Mononuclear cell (primary cell): ENCODE measurements around the gene ITGA1. TPM values are rescaled to one million over a fixed set of nuclear protein-coding genes. Genes with fewer than 3 reads are reported as not detected.

Experiments
- H3K27me3 ChIP-seq: 2 replicates; pipeline ENCODE4 v1.6.0; 2011; ENCODE audit warnings: low read length, control low read depth; ENCODE audit not compliant: insufficient read depth
- H3K4me1 ChIP-seq: 2 replicates; pipeline ENCODE4 v1.5.1; 2011; ENCODE audit warnings: mild to moderate bottlenecking, low read length, control low read depth; ENCODE audit not compliant: insufficient read depth
- H3K4me3 ChIP-seq: 2 replicates; pipeline ENCODE4 v1.5.1; 2011; ENCODE audit warnings: mild to moderate bottlenecking, low read length, moderate library complexity
- H3K9me3 ChIP-seq: 2 replicates; pipeline ENCODE4 v1.5.1; 2011; ENCODE audit warnings: low read depth, mild to moderate bottlenecking, control low read depth, low read length
- total RNA-seq: library from RNA; depleted of rRNA; stranded (reverse); fragments of >200 nt; gene quantifications from one replicate; pipeline ENCODE4 v1.2.3, GENCODE V29; 2012

The ITGA1 gene
- total RNA-seq, 1 donor: 0.84 TPM

DNA sequence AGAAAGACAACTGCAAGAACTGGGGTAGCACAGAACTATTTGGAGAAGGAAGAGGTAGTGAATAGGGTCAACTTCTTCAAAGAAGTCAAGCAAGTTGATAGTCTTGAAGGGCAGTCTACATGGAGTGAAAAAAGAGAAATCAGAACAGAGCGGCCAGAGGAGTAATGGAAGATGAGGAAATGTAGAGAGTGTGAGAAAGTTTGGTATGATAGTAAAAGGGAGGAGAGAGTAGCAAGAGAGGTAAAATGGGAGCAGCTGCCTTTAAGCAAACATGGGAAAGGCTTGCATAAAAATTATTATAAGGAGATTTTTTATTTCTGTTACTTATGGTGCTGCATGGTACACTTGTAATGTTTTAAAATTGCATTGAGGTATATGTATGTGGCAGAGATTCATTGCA is 208.2 kb downstream of the ITGA1 start:
- Histone ChIP-seq H3K27me3 (peaks cover under 1% of the 10 kb centered on the region), H3K4me1 (no peaks in the 10 kb centered on the region), H3K4me3 (no peak overlapping the region), H3K9me3 (no peaks in the 10 kb centered on the region)

DNA sequence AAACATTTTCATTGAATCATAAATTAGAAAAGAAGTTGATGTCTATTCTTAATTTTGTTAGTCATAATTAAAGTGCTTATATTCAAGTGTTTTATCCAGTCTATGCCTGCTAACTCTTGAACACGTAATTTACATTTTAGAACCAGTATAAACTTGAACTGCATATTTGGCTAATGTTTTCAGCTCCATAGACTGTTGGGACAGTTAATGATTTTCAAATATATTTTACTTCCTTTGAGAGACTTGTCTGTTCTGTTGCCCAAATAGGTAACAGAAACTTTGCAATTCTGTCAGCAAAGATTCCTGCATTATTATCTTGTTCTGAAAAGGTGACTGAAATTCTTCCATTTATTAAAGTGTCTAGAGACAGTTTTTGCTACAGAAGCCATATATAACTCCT is 209.3 kb downstream of the ITGA1 start:
- no peak overlapping the region for H3K4me3 ChIP-seq
- H3K9me3 ChIP-seq: no peaks in the 10 kb centered on the region
- no peaks in the 10 kb centered on the region for H3K4me1 ChIP-seq
- H3K27me3 ChIP-seq: no peaks in the 10 kb centered on the region

DNA sequence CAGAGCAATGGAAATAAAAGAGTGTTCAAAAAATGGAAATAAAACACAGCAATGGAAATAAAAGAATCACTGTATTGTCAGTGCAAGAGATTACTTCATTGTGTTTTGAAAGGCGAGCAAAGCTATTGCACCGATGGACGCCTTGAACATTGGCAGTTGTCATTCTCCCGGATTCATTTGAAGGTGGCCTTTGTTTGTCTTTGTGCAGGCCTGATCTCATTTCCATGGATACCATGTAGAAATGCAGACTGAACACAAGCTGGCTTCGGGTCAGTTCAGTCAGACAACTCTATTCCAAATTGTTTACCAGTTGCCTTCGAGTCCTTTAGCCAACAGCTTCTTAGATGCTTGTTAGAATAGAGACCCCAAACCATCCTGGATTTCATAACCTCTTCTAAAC is 209.7 kb downstream of the ITGA1 start:
- H3K4me1 ChIP-seq: no peaks in the 10 kb centered on the region
- H3K9me3 ChIP-seq: no peaks in the 10 kb centered on the region
- no peak overlapping the region for H3K4me3 ChIP-seq
- no peaks in the 10 kb centered on the region for H3K27me3 ChIP-seq

DNA sequence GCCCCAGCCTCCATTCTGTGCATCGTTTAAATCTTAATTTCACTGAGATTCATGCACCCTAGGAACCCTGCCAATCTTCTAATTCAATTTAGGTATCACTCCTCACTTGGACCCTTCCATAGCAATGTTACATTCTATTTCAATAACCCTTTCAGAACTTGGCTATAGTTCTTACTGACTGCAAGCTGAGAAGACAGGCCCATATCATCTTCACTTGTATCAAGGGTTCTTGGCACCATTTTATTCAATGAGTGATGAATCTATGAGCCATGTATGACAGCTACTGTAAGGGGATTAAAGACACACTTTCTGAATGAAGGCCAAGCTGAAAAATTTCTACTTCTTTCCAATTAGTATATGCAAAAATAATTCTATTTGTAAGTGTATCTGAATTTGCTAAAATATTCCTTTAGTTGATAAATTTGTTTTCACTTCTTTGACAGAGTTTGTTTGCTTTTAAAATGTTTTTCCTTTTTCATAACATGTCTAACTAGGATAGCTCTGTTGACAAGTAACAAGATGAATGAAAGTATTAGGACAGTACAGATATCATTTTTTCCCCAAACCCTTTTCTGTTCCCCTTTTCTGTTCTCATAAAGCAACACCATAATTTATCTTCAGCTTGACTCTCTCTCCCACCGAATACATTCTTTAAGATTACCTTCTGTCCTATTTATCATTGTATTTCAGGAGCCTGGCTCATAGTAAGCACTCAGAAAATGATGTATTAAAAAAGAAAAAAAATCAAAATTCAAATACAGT is 211.0 kb downstream of the ITGA1 start:
- H3K4me1 ChIP-seq: no peaks in the 10 kb centered on the region
- no peaks in the 10 kb centered on the region for H3K27me3 ChIP-seq
- no peak overlapping the region for H3K4me3 ChIP-seq
- no peaks in the 10 kb centered on the region for H3K9me3 ChIP-seq

DNA sequence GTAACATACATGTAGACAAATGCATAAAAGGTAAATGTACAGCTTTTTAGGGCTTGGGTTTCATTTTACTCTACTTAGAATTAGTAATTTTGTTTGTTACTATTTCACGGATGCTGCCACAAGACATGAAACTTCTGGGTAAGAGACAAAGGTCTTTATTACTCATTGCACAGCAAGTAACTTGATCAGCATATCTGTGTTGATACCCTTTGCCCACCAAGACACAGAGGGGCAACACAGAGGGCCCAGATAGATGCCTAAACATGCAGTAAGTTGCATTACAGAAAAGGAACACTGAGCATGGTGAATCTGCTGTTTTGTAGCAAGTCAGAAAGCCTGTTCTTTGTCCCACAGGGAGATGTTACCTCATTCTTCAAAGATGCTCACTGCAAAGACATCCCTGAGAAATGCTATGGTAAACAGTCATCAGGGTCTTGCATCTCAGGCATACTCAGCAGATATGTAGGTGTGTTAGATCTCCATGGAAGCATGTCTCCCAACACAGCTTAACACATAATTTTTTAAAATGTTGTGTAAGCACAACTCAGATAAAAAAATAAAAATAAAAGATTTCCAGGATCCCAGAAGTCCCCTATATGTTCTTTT is 211.7 kb downstream of the ITGA1 start:
- no peak overlapping the region for H3K4me3 ChIP-seq
- no peaks in the 10 kb centered on the region for H3K27me3 ChIP-seq
- H3K4me1 ChIP-seq: no peaks in the 10 kb centered on the region
- H3K9me3 ChIP-seq: no peaks in the 10 kb centered on the region

DNA sequence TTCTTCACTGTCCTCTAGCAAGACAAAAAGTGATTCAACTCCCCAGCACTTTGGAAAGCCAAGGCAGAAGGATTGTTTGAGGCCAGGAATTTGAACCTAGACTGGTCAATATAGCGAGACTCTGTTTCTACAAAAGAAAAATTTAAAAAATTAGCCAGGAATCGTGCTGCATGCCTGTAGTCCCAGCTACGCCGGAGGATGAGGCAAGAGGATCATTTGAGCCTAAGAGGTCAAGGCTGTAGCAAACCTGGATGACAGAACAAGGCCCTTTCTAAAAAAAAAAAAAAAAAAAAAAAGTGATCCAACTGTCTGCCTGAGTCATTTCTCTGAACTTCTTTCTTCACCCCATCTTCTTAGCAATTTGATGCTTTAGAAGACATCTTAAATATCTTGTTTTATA is 213.8 kb downstream of the ITGA1 start:
- no peaks in the 10 kb centered on the region for H3K4me1 ChIP-seq
- H3K4me3 ChIP-seq: no peak overlapping the region

DNA sequence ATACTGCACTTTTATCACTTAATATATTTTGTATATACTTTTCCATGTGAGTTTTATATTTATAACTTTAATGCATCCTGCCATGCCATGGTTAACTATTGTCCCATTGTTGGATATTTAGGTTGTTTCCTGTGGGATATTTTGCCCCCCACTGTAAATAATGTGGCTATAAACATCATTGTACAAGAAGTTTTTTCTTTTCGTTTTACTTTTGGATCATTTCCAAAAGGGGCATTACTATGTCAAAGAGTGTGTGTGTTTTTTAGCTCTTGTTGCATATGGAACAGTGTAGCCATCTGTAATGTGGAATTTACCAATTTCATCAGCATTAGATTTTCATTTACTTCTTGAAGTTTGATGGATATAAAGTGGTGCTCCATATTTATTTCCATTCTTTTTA is 214.8 kb downstream of the ITGA1 start:
- no peaks in the 10 kb centered on the region for H3K9me3 ChIP-seq
- H3K27me3 ChIP-seq: no peaks in the 10 kb centered on the region
- H3K4me1 ChIP-seq: no peaks in the 10 kb centered on the region
- no peak overlapping the region for H3K4me3 ChIP-seq

More for the DNA sequence above, 213.8 kb downstream of the ITGA1 start:
- no peaks in the 10 kb centered on the region for H3K27me3 ChIP-seq
- no peaks in the 10 kb centered on the region for H3K9me3 ChIP-seq

DNA sequence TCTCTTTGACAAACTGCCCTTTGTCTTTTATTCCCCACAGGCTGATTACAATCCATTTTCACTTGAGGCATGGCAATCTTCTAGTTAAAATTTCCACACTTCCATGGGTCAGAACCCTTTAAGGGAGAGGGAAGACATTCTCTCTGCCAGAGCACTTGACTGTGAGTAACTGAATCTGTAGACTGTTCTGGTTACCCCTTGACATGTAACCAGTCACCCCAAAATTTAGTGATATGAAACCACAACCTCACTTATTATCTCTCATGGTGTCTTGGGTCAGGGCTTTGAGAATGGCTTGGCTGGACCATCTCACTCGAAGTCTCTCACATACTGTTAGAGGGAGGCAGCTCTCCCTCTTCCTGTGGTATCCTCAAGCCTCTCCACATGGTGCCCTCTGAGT is 215.4 kb downstream of the ITGA1 start:
- no peaks in the 10 kb centered on the region for H3K4me1 ChIP-seq
- H3K27me3 ChIP-seq: no peaks in the 10 kb centered on the region
- no peaks in the 10 kb centered on the region for H3K9me3 ChIP-seq
- H3K4me3 ChIP-seq: no peak overlapping the region

DNA sequence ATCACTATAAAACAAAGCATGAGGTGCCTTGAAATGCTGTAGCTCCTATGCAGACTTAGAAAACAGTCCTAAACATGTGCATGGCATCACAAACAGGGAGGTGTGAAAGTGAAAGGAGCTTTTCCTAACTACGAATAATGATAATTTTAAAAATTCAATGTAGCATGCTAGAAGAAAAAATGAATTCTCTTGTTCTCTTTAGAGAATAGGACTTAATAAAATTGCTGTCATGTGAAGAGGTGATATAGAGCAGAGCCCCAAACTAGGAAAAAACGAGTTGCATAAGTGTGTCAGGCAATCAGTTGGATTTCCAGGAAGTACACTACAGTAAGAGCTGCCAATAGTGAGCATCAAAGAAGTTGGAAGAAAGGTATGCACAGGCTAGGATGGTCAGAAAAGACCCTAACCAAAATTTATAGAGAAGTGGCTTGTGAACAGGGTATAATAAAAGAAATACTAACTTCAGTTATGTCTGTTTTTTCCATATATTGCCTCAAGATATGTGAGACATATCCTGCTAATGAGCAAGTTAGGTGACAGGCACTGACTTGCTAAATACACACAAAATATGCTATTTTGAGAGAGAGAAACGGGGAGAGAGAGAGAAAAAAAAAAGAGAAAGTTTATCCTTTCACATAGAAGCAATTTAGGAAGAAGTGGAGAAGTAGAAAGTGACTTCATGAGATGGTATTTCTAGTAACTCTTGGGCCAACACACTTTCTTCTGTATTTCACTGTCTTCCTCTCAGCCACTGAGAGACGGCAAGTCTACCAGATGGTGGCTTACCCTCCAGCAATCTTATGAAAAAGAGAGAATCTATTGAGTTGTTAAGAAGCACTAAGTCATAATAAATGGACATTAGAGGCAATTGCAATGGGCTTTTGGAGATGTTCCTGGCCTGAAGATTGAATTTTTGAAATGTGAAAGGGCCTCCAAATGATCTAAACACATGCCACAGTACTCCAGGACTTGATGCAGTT is 219.5 kb downstream of the ITGA1 start:
- Histone ChIP-seq H3K27me3 (no peaks in the 10 kb centered on the region), H3K4me3 (no peak overlapping the region), H3K4me1 (no peaks in the 10 kb centered on the region), H3K9me3 (no peaks in the 10 kb centered on the region)

DNA sequence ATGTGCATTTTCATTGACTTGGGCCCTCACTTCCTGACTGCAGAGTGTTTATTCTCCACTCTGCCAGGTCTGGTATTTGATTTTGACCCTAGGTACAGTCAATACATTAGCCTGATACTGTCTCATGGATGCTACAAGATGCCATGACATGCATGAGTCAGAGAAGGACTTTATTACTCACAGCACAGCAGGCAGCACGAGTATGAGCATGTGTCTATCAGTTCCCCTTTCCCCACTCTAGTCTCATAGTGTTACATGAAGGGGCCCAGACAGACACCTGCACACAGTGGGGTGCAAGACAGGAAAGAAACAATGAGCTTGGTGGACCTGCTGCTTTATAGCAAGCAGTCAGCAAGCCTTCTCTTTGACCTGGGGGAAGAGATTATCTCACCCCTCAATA is 221.0 kb downstream of the ITGA1 start:
- Histone ChIP-seq H3K9me3 (no peaks in the 10 kb centered on the region), H3K27me3 (no peaks in the 10 kb centered on the region), H3K4me1 (no peaks in the 10 kb centered on the region), H3K4me3 (no peak overlapping the region)

Other genes with a start within 250 kb of the ITGA1 start
- 4.2 TPM for gene PELO, start within 50 bp of the ITGA1 start, total RNA-seq
- 0.73 TPM for gene ITGA2, start 201.4 kb downstream of the ITGA1 start, total RNA-seq